Left ventricle myocardium inferior (tissue), 1 donor: Measurements from ENCODE around the gene MAP4K4. TPM values are rescaled to one million over a fixed set of nuclear protein-coding genes. Genes with fewer than 3 reads are reported as not detected.

ENCODE experiments used
- DNase-seq: peaks from one replicate; pipeline ENCODE4 v3.0.0-alpha.2; 2020
- H3K27ac ChIP-seq: fragments of 200-600 bp; replicated peaks from 2 replicates; pipeline ENCODE4 v1.8.0; 2021
- H3K27me3 ChIP-seq: fragments of 200-600 bp; 2 replicates; pipeline ENCODE4 v1.8.0; 2021; ENCODE audit warnings: low read depth
- H3K36me3 ChIP-seq: fragments of 200-600 bp; 2 replicates; pipeline ENCODE4 v1.8.0; 2021
- H3K4me1 ChIP-seq: fragments of 200-600 bp; 2 replicates; pipeline ENCODE4 v1.8.0; 2021
- H3K4me3 ChIP-seq: fragments of 200-600 bp; 2 replicates; pipeline ENCODE4 v1.8.0; 2021; ENCODE audit warnings: mild to moderate bottlenecking, moderate library complexity
- H3K9me3 ChIP-seq: fragments of 200-600 bp; replicated peaks from 2 replicates; pipeline ENCODE4 v1.8.0; 2021
- CTCF ChIP-seq: fragments of 200-600 bp; IDR thresholded peaks from 2 replicates; pipeline ENCODE4 v1.8.0; 2021; ENCODE audit warnings: antibody characterized with exemption, mild to moderate bottlenecking, borderline replicate concordance
- intact Hi-C: fragments of 100-400 bp; cut with micrococcal nuclease; formaldehyde crosslinking; loops from one replicate; pipeline ENCODE4 v1.11.0; 2022
- total RNA-seq: library from RNA; stranded (reverse); fragmentation: NEBNext Ultra II Directional; extraction: Animal tissue kit (Norgen Biotek cat#: 25700); gene quantifications from one replicate; pipeline ENCODE4 v1.2.1, GENCODE V29; 2021
- donor health status: DM: no; HTN: yes; CAD: no; lungs with severe emphysema.

The MAP4K4 gene
- total RNA-seq, 1 donor from 2014 or later: 102 TPM

DNA sequence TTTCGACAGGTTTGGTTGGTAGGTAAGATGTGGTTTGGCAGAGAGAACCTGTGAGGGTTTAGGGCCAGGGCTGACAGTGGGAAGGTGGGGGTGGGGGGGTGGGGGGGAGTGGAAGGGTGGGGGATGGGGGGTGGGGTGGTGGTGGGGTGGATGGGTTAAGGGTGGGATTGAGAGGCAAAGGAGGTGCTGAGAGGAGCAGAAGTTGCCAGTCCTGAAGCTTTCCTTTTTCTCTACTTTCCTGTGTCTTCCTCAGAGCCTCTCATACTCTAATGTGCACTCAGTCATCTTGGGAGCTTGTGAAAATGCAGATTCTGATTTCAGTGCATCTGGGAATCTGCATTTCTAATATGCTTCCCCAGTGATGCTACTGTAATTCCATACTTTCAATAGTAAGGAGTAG, 21.0 kb downstream of the MAP4K4 start:
- H3K27ac ChIP-seq: no peak overlapping the region
- TF ChIP-seq CTCF: no peak
- peaks cover 90% of the 10 kb centered on the region for H3K4me1 ChIP-seq
- no peaks in the 10 kb centered on the region for H3K36me3 ChIP-seq
- intact Hi-C loops: no loop called here
- no peaks in the 10 kb centered on the region for H3K27me3 ChIP-seq
- DNase-seq: no peak
- no peak overlapping the region for H3K4me3 ChIP-seq
- no peaks in the 10 kb centered on the region for H3K9me3 ChIP-seq

DNA sequence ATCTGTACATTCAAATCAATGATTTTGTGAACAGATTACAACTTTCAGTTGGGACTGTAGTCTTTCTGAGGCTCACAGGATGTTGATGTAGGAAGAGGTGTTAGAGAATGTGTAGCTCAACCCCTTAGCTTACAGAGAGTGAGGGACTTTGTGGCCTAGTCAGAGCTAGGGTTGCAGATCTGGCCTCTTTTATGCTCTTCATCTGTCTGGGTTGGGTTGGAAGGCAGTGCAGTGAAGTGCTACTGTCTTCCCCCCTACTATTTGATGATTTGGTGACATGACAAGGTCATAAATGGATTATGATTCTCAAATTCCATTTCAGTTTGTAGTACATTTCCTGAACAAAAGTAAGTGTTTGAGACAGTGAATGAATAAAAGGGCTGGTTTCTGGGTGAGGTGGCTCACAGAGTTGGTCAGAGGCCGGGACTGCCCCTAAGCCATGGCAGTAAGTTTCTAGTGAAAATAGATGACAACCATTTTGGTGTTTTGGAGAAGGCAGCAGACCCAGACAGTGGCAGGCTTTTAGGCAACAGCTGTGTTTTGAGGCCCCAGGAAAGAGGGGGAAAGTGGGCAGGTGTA, 21.6 kb downstream of the MAP4K4 start:
- Histone ChIP-seq H3K4me3 (no peak overlapping the region), H3K27ac (no peak overlapping the region), H3K27me3 (no peaks in the 10 kb centered on the region), H3K9me3 (no peaks in the 10 kb centered on the region), H3K36me3 (no peaks in the 10 kb centered on the region), H3K4me1 (peaks cover 90% of the 10 kb centered on the region)
- DNase-seq: no peak
- no peak for TF ChIP-seq CTCF
- intact Hi-C loops: no loop called here

DNA sequence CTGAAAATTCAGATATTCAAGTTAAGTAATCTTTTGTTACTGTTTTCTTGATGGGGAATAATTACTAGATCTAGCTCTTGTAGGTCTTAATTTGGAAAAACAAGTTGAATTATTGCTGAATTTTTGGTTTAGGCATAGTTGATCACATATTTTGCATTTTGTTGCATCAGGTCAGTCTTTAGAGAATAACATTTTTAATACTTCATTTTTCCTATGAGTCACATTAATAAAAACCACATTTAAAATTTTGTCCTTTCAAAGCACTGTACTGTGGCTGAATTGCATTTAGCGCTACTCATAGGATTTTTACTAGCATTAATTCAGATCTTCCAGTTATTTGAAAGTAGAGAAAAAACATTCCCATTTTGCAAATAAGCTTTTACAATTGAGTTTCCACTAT, 23.2 kb downstream of the MAP4K4 start:
- Histone ChIP-seq H3K4me3 (no peak overlapping the region), H3K27me3 (no peaks in the 10 kb centered on the region), H3K36me3 (no peaks in the 10 kb centered on the region), H3K4me1 (peaks cover 92% of the 10 kb centered on the region), H3K9me3 (no peaks in the 10 kb centered on the region), H3K27ac (no peak overlapping the region)
- DNase-seq: no peak
- intact Hi-C loops: no loop called here
- no peak for TF ChIP-seq CTCF

GRCh38 chr2:101722864-101723263, 25.4 kb downstream of the MAP4K4 start:
- Histone ChIP-seq H3K36me3 (no peaks in the 10 kb centered on the region), H3K27me3 (no peaks in the 10 kb centered on the region), H3K27ac (no peak overlapping the region), H3K4me3 (no peak overlapping the region), H3K4me1 (peaks cover 92% of the 10 kb centered on the region), H3K9me3 (no peaks in the 10 kb centered on the region)
- TF ChIP-seq CTCF: no peak
- intact Hi-C loops: no loop called here
- DNase-seq: no peak

- no peak for DNase-seq
- no peaks in the 10 kb centered on the region for H3K27me3 ChIP-seq
- H3K36me3 ChIP-seq: no peaks in the 10 kb centered on the region
- no peak overlapping the region for H3K27ac ChIP-seq
- no peak for TF ChIP-seq CTCF
- H3K4me3 ChIP-seq: no peak overlapping the region
- intact Hi-C loops: no loop called here
- no peaks in the 10 kb centered on the region for H3K9me3 ChIP-seq
- H3K4me1 ChIP-seq: peaks cover 93% of the 10 kb centered on the region
These were observed 26.0 kb downstream of the MAP4K4 start for GRCh38 chr2:101723371-101724124.
